Stimulated activated CD4-positive, alpha-beta T cell treated with anti-CD3 and anti-CD28 coated beads, Interleukin-2, amount 100 ng/mL, for 24 hours (primary cell): ENCODE data around the gene GCGR.
"Not testable (repeated sequence)": the region's sequence is repeated elsewhere in the genome, so short reads cannot be mapped to it uniquely, and the experiment has no call there.

Experiments used
- DNase-seq, 2 donors: peaks; one replicate each; pipeline ENCODE4 v3.0.0-alpha.2; 2020

GCGR gene

DNA sequence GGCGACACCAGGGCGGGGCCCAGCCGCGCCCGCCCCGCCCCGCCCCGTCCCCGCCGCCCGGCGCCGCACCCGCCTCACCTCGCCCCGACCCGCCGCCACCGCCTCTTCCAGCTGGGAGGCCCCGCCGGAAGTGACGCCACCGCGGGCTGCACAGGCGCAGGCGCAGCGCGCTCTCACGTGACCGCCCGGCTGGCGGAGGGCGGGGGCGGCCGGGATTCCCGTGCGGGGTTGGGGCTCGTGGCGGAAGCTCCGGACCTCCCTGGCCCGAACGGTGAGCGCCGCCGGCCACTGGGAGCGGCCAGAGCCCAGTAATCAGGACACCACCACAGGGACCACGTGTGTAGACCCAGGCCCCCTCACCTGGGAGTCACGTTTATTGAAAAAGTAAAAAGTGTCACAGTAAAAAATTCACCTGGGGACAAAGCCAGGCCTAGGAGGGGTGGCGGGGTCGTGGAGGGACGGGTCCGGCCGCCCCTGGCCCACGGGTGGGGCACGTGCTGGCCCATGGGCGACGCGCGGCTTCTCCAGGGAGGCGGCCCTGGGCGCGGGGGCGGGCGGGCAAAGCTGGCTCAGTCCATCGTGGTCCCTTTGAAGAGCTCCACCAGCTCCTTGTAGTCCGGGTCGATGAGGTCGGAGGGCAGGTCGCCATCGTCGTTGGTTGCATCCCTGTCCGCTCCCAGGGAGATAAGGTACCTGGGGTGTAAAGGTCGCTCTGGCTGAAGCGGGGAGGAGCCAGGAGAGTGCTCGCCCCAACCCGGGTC lies 29.4 kb downstream of the GCGR start, which contains the start of gene MCRIP1:
Gene MCRIP1 (minus strand): TSS at position 132 of the 761 bp plus-strand sequence. CDS start 8,785 bp downstream, outside the sequence.
- peak; percentile 97 to 98 for DNase-seq

DNA sequence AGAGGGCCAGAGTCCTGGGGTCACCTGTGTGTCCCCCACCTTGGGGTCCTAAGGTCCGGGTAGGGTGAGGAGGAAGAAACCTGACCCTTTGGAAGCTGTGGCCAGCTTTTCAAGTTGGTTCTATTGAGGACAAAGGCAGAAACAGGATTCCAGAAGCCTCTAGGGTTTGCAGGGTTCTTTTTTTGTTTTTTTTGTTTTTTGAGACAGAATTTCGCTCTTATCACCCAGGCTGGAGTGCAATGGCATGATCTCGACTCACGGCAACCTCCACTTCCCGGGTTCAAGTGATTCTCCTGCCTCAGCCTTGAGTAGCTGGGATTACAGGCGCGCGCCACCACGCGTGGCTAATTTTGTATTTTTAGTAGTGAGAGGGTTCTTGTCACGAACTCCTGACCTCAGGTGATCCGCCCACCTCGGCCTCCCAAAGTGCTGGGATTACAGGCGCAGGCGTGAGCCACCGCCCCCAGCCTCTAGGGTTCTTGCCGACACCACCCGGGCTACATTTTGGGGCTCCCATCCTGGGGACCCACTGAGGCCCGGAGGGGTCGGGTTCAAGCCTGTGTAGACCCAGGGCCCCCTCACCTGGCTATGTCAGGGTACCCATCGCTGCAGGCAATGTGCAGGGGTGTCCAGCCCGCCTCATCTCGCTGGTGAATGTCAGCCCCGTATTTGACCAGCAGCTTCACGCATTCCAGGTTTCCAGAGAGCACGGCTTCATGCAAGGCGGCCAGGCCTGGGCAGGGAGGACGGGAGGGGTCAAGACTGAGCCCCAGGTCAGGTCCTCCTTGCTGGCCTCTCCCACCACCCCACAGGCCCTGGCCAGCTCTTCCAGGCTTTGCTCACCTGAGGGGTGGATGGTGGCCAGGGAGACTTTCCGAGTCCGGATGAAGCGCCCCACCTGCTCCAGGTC lies 30.2 kb downstream of the GCGR start:
- DNase-seq = no peak

DNA sequence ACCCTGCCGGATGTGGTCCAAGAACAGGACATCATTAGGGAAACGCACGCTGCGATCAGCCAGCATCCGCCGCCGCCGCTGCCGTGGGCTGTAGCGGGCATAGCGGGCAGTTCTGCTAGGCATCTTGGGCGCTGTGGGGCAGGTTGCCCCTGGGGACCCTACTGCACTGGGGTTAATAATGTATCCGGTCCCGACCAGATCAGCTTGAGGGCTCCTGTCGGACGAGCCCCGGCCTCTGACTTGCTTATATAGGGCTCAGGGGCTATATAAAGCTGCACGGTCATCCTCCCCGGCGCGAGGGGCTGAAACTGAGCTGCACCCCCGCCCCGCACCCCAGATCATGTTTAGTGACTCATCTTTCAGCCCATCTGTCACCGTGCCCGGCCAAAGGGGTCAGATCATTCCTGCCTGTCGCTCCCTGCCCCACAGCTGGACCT lies 30.9 kb downstream of the GCGR start, which contains the start of gene PPP1R27:
Gene PPP1R27 (minus strand): TSS at position 220 of the 437 bp plus-strand sequence. CDS start 97 bp downstream, at position 123.
- no peak for DNase-seq

GRCh38 chr17:81837641-81838040 lies 33.7 kb downstream of the GCGR start:
- no peak for DNase-seq

DNA sequence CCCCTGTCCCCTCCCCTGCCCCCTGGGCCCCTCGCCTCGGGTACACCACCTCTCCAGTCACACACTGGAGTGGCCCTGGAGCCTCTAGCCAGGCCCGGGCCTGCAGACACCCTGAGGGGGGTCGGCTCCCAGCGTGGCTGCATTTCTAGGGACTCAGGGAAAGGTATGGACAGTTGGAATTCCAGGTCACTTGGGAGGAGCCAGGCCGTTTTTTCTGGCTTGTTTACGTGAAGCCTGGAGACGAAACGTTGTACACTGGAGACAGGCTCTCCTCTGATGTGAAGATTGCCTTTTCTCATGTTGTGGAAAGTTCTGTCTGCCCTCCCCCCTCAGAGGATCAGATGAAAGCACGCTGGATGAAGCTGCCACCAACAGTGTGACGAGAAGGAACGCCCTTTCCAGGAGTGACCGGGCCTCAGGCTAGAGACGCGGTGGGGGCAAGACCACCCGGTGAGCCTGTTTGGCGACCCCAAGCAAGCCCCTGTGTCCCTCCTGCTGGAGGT lies 34.9 kb downstream of the GCGR start:
- DNase-seq = no peak

DNA sequence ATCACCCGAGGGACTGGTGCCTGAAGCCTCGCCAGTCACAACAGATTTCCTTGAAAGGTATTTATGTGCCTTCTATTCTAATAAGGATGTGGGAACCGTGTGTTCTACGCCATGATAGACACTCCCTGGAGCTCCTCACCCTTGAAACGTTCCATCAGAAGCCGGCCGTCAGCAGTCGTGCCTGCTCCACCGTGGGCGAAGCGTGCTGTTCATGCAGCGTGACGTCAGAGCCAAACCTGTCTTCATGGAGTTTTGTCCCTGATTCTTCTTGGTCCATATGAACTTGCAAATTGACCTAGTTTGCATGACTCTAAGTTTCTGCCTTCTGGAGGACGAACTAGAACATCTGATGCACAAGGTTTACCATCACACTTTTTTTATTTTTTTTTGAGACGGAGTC lies 35.4 kb downstream of the GCGR start:
- no peak for DNase-seq

- not testable (repeated sequence) for DNase-seq
These were observed 36.1 kb downstream of the GCGR start for GRCh38 chr17:81840059-81840458.

- no peak for DNase-seq
These were observed 37.2 kb downstream of the GCGR start for GRCh38 chr17:81840826-81841778.

DNA sequence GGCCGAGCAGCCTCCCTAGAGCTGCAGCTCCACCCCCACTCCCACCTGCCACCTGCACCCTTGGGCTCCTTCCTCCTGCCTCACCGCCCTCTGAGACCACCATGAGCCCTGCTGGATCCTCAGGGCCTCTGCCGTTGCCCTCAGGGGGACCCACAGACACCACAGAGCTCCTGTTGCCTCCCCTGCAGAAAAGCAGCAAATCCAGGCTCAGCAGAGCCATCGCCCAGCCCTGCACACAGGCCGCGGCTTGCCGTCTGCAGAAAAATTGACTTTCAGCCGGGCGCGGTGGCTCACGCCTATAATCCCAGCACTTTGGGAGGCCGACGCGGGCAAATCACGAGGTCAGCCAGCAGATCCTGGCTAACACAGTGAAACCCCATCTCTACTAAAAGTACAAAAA lies 37.9 kb downstream of the GCGR start:
- DNase-seq = no peak

- DNase-seq = no peak
These were observed 38.4 kb downstream of the GCGR start for GRCh38 chr17:81842378-81842724.

DNA sequence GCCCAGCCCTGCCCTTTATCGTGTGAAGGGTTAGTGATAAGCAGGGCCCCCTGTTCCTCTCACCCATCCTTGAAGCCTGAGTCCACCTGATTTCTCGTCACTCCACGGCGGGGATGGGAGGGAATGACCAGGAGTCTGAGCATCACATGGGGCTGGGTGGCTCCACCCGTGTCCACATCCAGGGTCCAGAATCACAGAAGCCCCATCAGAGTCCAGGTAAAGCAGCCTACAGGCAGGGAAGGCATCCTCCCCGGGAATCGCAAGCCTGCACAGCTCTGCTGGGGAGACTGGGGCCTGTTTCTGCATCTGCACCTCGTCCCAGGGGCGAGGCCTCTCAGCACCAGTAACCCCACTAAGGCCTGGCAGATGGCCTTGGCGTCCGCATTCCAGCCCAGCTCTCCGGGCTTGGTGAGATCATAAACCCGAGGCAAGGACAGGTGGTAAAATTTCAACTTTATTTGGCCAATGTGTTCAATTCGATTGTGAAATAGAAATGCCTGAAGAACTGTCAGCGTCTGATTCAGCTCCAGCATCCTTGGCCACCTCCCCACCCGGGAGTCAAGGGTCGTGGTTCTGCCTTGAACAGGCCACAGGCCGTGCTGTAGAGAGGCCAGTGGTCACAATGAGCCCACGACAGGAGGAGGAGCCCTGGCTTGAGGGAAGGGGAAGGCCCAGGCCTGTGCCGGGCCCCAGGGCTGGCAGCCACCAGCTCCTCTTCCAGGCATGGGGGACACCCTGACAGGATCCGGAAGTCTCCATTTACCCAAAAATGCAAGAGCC lies 39.0 kb downstream of the GCGR start:
- no peak for DNase-seq

DNA sequence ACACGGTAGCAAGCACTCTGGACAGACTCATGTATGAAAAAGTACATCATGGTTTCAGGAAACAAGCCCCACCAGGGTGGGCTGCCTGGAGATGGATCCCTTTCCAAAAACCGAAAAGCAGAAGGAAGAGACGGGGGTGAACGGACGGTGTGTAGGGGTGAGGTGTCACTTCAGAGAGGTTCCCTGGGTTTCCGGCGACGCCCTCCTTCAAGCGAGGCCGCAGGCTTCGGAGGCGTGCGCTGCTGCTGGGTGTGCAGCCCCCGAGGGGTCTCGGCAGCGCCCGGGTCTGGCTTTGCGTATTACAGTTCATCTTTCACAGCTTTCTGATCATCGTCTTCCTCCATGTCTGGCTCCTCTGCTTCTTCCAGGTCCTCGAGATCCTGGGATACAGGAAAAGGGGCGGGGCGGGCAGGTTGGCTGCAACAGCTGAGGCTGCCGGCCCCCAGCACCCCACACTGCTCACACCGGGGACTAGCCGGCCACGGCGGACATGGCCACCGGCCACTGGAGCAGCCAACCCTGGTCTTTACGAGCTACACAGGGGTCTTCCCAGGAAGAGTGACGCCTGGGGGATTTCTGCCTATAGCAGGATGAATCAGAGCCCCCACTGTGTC lies 39.9 kb downstream of the GCGR start:
- DNase-seq = no peak

GRCh38 chr17:81844327-81844851 lies 40.4 kb downstream of the GCGR start:
- no peak for DNase-seq

DNA sequence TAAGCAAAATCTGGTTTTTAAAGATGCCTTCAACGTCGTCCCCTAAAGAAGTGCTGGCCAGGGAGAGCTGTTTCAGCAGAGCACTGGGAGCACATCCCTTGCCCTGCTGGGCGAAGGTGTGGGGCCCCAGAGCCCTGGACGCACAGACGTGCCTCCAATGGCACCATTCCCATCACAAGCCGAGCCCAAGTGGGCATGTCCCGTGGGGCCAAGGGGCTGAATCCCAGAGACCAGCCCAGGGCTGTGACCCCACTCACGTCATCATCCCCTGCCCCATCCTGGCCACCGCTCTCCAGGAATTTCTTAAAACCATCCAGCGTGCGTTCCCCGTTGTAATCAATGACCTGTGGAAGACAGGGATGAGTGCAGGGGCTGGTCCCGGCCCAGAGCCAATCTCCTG lies 40.9 kb downstream of the GCGR start:
- no peak for DNase-seq

GRCh38 chr17:81845361-81845760 lies 41.4 kb downstream of the GCGR start:
- no peak for DNase-seq

DNA sequence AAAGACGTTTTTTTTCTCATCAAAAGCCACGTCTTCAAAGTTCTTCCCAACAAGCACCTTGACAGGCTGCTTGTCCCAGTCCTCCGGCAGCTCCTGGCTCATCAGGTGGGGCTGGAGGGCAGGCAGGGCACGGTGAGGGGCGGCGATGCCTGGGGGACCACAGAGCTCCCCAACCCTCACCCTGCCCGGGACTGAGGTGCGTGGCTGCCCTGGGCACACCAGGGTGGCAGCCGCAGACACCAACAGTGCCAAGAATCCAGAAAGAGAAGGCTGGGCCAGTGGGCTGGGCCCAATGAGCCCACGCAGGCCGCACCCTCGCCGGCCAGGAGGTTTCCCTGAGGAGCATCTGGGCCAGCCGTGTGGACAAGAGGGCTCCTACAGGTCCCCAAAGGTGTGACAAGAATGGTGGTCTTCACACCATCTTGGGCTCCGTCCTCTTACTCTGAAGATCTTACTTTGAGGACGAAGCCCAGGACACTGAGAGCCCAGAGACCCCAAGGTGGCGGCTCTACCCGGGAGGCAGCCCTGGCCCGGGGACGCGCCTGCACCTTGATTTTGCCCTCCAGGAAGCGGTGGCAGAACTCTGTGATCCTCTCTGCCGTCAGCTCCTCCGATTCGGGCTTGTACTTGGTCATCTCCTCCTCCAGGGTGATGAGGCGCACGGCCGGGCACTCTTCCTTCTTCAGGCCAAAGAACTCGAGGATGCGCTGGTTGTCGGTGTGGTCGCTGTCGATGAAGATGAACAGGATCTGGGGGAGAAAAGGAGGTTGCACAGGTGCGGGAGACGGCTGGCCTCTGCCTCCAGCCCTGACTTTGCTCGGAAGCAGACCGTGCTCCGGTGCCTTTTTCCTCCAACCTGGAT lies 42.2 kb downstream of the GCGR start:
- no peak for DNase-seq

DNA sequence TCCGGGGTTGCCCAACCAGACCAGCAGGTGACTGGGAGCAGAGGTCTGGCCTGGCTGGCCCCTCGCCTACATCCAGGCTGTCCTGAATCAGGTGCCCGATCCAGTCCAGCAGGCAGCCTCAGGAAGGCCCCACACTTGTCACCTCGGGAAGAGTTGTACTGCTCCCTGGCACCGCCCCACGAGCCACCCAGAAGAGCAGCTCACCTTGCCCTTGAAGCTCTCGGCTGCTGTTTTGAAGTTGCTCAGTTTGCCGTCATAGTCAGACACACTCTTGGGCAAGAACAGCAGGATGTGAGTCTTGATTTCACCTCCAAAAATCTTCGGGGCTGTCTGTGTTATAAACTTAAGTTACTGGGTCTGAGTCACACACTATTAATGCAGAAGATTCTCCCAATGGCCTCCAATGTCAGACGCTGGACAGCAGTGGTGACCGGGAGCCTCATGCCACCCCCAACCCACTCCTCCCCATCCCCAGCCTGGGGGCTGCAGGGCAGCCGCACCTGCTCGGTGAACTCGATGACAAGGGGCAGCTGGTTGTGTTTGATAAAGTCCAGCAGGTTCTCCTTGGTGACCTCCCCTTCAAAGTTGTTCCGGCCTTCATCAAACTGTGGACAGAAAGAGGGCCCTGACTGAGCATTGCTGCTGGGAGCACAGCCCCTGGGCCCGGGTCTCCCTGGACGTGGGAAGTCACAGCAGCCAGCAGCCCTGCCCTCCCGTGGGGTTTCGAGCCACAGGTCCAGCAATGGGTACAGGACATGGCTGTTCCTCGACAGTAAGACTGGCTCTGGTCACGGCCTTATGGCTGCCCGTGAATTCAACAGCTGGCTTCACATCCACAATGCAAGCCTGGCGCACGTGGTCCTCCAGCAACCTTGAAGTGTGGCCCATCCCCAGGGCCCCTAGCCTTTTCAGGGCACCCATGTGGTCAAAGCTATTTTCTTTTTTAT lies 43.1 kb downstream of the GCGR start:
- DNase-seq = no peak

DNA sequence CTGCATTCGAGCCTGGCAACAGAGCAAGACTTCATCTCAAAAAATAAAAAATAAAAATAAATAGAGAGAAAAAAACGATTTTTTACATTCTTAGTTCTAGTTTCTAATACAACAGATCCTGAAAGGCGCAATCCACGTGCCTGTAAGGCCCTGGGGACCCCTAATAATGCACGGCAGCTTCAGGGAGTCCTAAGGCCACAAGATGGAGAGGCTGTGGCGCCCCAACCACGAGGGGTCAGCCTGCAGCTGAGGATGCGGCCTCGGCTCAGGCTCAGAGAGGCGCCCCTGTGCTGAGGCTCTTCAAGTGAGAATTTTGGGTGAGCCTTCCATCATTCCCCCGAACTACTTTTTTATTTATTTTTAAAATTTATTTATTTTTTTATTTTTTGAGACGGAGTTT lies 45.5 kb downstream of the GCGR start:
- DNase-seq = no peak

- no peak for DNase-seq
These were observed 47.5 kb downstream of the GCGR start for GRCh38 chr17:81851423-81851822.
